ENCODE measurements around the gene ATG9A. TPM values are rescaled to one million over a fixed set of nuclear protein-coding genes. Genes with fewer than 3 reads are reported as not detected.
A peak's percentile ranks its signal among the peaks of the same experiment; 100 is the strongest.

ATG9A gene
- polyA plus RNA-seq, 3 donors, result 24.7 to 55.2 (median 26.3) TPM

GRCh38 chr2:219216535-219216915 lies 12.9 kb downstream of the ATG9A start:
- H3K9me3 Mint-ChIP-seq, result peaks cover 0 to 11% (median 2%) of the 10 kb centered on the region in 7 donors
- DNase-seq, result no peak

DNA sequence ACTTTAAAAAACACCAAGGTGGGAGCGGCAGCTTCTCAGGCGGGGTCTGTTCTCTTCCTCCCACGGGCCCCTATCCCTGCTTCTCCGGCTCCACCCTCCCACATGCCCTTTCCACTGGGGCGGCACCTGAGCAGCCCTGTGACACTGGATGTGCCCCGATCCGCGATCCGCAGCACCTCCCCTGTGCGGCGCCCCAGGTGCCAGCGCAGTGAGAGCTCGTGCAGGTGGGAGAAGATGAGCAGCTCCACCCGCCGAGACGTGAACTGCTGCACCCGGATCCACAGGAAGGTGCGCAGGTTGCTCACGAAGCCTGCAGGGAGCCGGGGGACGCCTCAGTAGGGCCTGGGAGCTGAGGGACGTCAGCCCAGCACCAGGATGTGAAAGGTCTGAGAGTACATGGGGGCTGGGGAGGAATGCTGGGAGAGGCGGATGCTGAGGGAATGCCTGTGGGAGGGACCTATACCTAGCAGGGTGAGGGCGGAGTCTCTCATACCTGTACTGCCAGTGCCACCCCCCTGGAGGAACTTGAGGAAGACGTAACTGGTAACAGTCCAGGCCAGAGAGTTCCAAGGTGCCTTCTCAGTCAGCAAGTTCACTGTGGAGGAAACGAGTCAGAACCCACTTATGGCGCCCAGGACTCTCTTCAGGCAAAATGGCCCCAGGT lies 13.4 kb downstream of the ATG9A start:
- H3K4me1 ChIP-seq (ENCODE audit: control insufficient read depth in 1 of 2, insufficient read depth in 2 of 2, low read length in 2 of 2), result peaks cover 34 to 37% of the 10 kb centered on the region in 2 donors

More at GRCh38 chr2:219216535-219216915, 12.9 kb downstream of the ATG9A start:
- Histone ChIP-seq H3K4me1 (ENCODE audit: control insufficient read depth in 1 of 2, insufficient read depth in 2 of 2, low read length in 2 of 2) (peaks cover 32 to 37% of the 10 kb centered on the region in 2 donors), H3K4me3 (replicated peaks in 1 of 3; ENCODE audit: low read depth in 2 of 3, low read length in 3 of 3) (no peak overlapping the region), H3K9me3 (replicated peaks in 1 of 2; ENCODE audit: control insufficient read depth in 1 of 2, insufficient read depth in 1 of 2, low read length in 2 of 2) (no peaks in the 10 kb centered on the region), H3K27me3 (ENCODE audit: control insufficient read depth in 2 of 2, insufficient read depth in 2 of 2, low read length in 2 of 2) (peaks cover 0 to 31% of the 10 kb centered on the region in 2 donors), H4K20me1 (ENCODE audit: insufficient read depth, low read length) (peaks cover 34% of the 10 kb centered on the region), H3K27ac (ENCODE audit: low read depth in 1 of 2, low read length in 2 of 2) (no peak overlapping the region), H3K36me3 (replicated peaks in 1 of 2; ENCODE audit: control insufficient read depth in 1 of 2, insufficient read depth in 2 of 2, low read length in 2 of 2) (peaks cover 19 to 22% of the 10 kb centered on the region in 2 donors), H3K4me2 (replicated peaks; ENCODE audit: extremely low read depth, low read length, poor library complexity, severe bottlenecking) (no peak overlapping the region), H2AFZ (ENCODE audit: insufficient read depth, low read depth, low read length, poor library complexity, severe bottlenecking) (no peak overlapping the region), H3K9ac (ENCODE audit: insufficient read depth, low read length, poor library complexity, severe bottlenecking) (no peak overlapping the region), H3K79me2 (ENCODE audit: insufficient read depth, low read length) (no peaks in the 10 kb centered on the region)
- Mint-ChIP-seq H3K4me3 (peak overlapping the region in 1 of 2 donors; percentile 55), H3K27me3 (ENCODE audit: low read depth in 3 of 3) (peaks cover 31 to 39% (median 37%) of the 10 kb centered on the region in 3 donors), H3K27ac (no peak overlapping the region), H3K4me1 (peaks cover 33% of the 10 kb centered on the region), H3K36me3 (peaks cover 43 to 49% of the 10 kb centered on the region in 2 donors)
- WGBS (ENCODE audit: insufficient coverage), result 97% methylated on average over 6 of the region's 6 CpGs
- TF ChIP-seq CTCF (IDR thresholded peaks at IDR 0.05), result no peak
- intact Hi-C loops (cut with micrococcal nuclease), result loop anchor here (5.0 kb wide), 2 partner anchors 36 to 39 kb away; partner anchors contain the start of genes TUBA4A (in 2 of the 2), TUBA4B (in 2 of the 2), CNPPD1 (in 1 of the 2) and RETREG2 (in 1 of the 2)

More for the DNA sequence above, 13.4 kb downstream of the ATG9A start:
- no peak overlapping the region for H3K9ac ChIP-seq (ENCODE audit: insufficient read depth, low read length, poor library complexity, severe bottlenecking)
- no peaks in the 10 kb centered on the region for H3K79me2 ChIP-seq (ENCODE audit: insufficient read depth, low read length)
- no peak overlapping the region for H3K4me3 ChIP-seq (replicated peaks in 1 of 3; ENCODE audit: low read depth in 2 of 3, low read length in 3 of 3)
- WGBS (ENCODE audit: insufficient coverage), result 94% methylated on average over 24 of the region's 27 CpGs
- no peak for TF ChIP-seq CTCF (IDR thresholded peaks at IDR 0.05)
- Mint-ChIP-seq H3K4me1 (peaks cover 35% of the 10 kb centered on the region), H3K27me3 (ENCODE audit: low read depth in 3 of 3) (peaks cover 27 to 38% (median 32%) of the 10 kb centered on the region in 3 donors), H3K4me3 (peak overlapping the region in 1 of 2 donors; percentile 26), H3K9me3 (peaks cover 0 to 11% (median 0%) of the 10 kb centered on the region in 7 donors), H3K36me3 (peaks cover 40 to 44% of the 10 kb centered on the region in 2 donors), H3K27ac (no peak overlapping the region)
- peaks cover 14 to 17% of the 10 kb centered on the region in 2 donors for H3K36me3 ChIP-seq (replicated peaks in 1 of 2; ENCODE audit: control insufficient read depth in 1 of 2, insufficient read depth in 2 of 2, low read length in 2 of 2)
- no peaks in the 10 kb centered on the region for H3K9me3 ChIP-seq (replicated peaks in 1 of 2; ENCODE audit: control insufficient read depth in 1 of 2, insufficient read depth in 1 of 2, low read length in 2 of 2)
- intact Hi-C loops (cut with micrococcal nuclease), result loop anchor here (5.0 kb wide), 2 partner anchors 36 to 39 kb away; partner anchors contain the start of genes TUBA4A (in 2 of the 2), TUBA4B (in 2 of the 2), CNPPD1 (in 1 of the 2) and RETREG2 (in 1 of the 2)
- H2AFZ ChIP-seq (ENCODE audit: insufficient read depth, low read depth, low read length, poor library complexity, severe bottlenecking), result no peak overlapping the region
- H3K27me3 ChIP-seq (ENCODE audit: control insufficient read depth in 2 of 2, insufficient read depth in 2 of 2, low read length in 2 of 2), result peaks cover 0 to 27% of the 10 kb centered on the region in 2 donors
- no peak for DNase-seq
- no peak overlapping the region for H3K4me2 ChIP-seq (replicated peaks; ENCODE audit: extremely low read depth, low read length, poor library complexity, severe bottlenecking)
- no peak overlapping the region for H3K27ac ChIP-seq (ENCODE audit: low read depth in 1 of 2, low read length in 2 of 2)
- H4K20me1 ChIP-seq (ENCODE audit: insufficient read depth, low read length), result peaks cover 29% of the 10 kb centered on the region
